Measurements from ENCODE around the gene SAMD13.

- TF ChIP-seq MAX (IDR thresholded peaks at IDR 0.05) (no peak), EGR1 (IDR thresholded peaks at IDR 0.05; ENCODE audit: low read depth in 2 of 2) (no peak), TAF1 (conservative IDR thresholded peaks at IDR 0.05) (no peak), RXRA (IDR thresholded peaks at IDR 0.05) (no peak), RAD21 (IDR thresholded peaks at IDR 0.05) (no peak), ZBTB33 (IDR thresholded peaks at IDR 0.05) (no peak), SP1 (IDR thresholded peaks at IDR 0.05) (no peak), GABPA (IDR thresholded peaks at IDR 0.05 in 1 of 2, conservative IDR thresholded peaks at IDR 0.05 in 1 of 2) (no peak), NR2F2 (IDR thresholded peaks at IDR 0.05) (no peak)
- TF ChIP-seq, protein P1, sequence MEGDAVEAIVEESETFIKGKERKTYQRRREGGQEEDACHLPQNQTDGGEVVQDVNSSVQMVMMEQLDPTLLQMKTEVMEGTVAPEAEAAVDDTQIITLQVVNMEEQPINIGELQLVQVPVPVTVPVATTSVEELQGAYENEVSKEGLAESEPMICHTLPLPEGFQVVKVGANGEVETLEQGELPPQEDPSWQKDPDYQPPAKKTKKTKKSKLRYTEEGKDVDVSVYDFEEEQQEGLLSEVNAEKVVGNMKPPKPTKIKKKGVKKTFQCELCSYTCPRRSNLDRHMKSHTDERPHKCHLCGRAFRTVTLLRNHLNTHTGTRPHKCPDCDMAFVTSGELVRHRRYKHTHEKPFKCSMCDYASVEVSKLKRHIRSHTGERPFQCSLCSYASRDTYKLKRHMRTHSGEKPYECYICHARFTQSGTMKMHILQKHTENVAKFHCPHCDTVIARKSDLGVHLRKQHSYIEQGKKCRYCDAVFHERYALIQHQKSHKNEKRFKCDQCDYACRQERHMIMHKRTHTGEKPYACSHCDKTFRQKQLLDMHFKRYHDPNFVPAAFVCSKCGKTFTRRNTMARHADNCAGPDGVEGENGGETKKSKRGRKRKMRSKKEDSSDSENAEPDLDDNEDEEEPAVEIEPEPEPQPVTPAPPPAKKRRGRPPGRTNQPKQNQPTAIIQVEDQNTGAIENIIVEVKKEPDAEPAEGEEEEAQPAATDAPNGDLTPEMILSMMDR (IDR thresholded peaks at IDR 0.05; ENCODE audit: low read depth, low read length, missing input control), result no peak
- TF ChIP-seq, protein P2, sequence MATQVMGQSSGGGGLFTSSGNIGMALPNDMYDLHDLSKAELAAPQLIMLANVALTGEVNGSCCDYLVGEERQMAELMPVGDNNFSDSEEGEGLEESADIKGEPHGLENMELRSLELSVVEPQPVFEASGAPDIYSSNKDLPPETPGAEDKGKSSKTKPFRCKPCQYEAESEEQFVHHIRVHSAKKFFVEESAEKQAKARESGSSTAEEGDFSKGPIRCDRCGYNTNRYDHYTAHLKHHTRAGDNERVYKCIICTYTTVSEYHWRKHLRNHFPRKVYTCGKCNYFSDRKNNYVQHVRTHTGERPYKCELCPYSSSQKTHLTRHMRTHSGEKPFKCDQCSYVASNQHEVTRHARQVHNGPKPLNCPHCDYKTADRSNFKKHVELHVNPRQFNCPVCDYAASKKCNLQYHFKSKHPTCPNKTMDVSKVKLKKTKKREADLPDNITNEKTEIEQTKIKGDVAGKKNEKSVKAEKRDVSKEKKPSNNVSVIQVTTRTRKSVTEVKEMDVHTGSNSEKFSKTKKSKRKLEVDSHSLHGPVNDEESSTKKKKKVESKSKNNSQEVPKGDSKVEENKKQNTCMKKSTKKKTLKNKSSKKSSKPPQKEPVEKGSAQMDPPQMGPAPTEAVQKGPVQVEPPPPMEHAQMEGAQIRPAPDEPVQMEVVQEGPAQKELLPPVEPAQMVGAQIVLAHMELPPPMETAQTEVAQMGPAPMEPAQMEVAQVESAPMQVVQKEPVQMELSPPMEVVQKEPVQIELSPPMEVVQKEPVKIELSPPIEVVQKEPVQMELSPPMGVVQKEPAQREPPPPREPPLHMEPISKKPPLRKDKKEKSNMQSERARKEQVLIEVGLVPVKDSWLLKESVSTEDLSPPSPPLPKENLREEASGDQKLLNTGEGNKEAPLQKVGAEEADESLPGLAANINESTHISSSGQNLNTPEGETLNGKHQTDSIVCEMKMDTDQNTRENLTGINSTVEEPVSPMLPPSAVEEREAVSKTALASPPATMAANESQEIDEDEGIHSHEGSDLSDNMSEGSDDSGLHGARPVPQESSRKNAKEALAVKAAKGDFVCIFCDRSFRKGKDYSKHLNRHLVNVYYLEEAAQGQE (IDR thresholded peaks at IDR 0.05), result no peak
- TF ChIP-seq, protein P3, sequence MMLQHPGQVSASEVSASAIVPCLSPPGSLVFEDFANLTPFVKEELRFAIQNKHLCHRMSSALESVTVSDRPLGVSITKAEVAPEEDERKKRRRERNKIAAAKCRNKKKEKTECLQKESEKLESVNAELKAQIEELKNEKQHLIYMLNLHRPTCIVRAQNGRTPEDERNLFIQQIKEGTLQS (IDR thresholded peaks at IDR 0.05), result no peak
These were observed 36.5 kb upstream of the SAMD13 start for GRCh38 chr1:84264961-84265360.
